NCI-H1105 (cell line): ENCODE measurements around the gene FAM120B.
"Not testable (repeated sequence)": the region's sequence is repeated elsewhere in the genome, so short reads cannot be mapped to it uniquely, and the experiment has no call there.

ENCODE experiments used
- DNase-seq: peaks from one replicate; lab custom pipeline; 2025; lab: John Stamatoyannopoulos, UW

Gene FAM120B, protein sequence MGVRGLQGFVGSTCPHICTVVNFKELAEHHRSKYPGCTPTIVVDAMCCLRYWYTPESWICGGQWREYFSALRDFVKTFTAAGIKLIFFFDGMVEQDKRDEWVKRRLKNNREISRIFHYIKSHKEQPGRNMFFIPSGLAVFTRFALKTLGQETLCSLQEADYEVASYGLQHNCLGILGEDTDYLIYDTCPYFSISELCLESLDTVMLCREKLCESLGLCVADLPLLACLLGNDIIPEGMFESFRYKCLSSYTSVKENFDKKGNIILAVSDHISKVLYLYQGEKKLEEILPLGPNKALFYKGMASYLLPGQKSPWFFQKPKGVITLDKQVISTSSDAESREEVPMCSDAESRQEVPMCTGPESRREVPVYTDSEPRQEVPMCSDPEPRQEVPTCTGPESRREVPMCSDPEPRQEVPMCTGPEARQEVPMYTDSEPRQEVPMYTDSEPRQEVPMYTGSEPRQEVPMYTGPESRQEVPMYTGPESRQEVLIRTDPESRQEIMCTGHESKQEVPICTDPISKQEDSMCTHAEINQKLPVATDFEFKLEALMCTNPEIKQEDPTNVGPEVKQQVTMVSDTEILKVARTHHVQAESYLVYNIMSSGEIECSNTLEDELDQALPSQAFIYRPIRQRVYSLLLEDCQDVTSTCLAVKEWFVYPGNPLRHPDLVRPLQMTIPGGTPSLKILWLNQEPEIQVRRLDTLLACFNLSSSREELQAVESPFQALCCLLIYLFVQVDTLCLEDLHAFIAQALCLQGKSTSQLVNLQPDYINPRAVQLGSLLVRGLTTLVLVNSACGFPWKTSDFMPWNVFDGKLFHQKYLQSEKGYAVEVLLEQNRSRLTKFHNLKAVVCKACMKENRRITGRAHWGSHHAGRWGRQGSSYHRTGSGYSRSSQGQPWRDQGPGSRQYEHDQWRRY

DNA sequence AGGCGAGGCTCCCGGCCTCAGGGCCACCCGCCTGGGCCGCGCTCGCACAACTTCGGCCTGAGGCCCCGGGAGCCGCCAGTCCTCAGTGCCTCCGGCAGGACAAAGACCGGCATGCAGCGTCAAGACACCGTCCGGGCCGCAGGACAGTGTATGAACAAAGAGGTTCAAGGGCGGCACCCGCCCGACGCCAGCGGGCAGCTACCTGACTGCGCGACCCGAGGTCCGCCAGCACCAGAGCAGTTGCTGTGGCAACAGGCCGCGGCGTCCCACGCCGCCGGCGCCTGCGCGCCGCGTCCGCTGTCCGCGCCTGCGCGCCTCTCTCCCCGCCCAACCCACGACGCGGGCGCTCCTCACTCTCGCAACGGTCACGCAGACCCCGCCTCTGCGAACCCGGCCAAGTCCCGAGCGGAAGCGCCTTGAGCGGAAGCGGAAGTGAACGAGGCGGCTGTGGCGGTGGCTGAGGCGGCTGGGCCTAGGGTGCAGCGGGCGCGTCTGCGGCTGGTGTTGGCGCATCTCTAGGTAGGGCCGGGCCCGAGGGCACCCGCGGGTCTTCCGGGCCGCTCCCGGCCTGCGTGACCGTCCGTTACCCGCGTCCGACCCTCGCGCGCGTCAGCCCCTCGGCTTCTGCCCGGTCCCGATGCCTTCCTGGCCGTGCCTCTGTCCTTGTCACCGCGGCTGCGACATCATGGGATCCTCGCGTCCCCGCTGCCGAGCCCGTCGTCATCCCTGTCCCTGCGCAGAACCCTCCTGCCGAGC lies at the start of gene FAM120B:
Gene FAM120B (plus strand): TSS at position 435 of the 756 bp plus-strand sequence. CDS start 10,633 bp downstream, outside the sequence.
- peak; percentile 99 for DNase-seq

- DNase-seq, result no peak
Measured at GRCh38 chr6:170257376-170257775, 49.2 kb upstream of the FAM120B start.

DNA sequence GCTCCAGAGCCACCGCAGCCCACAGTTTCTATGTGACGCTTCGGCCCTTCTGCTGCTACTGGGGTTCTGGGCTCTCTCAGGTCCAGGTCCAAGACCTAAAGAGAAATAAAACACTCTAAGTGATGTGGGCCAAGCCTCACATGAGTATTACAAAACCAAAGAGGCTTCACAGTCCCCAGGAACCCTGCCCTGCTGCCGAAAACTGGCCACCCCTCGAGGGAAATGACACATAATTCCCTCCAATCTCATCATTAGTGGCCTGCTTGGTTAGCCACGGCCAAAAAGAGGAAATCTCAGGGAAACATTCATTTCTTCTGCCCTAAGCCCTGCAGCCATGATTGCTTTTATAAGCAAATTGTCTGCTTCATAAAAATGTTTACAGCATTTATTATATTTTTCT lies 48.2 kb upstream of the FAM120B start:
- no peak for DNase-seq

DNA sequence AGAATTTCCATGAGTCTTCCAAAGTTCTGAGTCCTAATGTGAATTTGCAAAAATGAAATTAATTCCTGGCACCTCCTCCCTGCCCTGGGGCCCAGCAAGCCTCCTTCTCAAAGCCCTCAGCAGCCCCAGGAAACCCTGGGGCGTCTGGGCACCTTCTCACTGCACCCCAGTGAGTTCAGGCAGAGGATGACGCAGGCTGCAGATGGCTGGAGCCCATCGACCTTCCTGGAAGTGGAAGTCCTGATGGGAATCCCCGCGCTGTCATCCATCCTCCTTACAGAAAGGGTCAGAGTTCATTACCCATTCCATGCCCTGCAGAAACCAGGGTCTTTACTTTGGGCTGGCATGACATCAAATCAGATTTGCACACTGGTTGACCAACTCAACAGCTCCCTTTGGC lies 47.3 kb upstream of the FAM120B start:
- DNase-seq, result no peak

DNA sequence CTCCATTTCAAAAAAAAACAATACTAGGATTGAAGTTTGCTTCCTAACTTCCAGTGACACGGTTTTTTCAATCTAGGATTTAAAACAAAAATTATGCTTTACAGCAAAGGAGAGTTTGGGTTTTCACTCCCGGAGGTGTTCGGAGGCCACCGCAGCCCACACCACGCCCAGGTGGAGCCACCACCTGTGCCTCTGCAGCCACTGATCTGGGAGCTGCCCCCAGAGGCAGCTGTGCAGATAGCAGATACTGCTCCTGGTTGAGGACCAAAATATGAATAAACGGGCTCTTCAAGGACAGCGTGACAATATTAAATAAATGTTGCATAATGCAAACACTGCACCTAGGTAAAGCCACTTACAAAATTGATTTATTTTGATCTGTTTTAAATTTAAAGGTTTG lies 45.9 kb upstream of the FAM120B start:
- DNase-seq, result no peak

DNA sequence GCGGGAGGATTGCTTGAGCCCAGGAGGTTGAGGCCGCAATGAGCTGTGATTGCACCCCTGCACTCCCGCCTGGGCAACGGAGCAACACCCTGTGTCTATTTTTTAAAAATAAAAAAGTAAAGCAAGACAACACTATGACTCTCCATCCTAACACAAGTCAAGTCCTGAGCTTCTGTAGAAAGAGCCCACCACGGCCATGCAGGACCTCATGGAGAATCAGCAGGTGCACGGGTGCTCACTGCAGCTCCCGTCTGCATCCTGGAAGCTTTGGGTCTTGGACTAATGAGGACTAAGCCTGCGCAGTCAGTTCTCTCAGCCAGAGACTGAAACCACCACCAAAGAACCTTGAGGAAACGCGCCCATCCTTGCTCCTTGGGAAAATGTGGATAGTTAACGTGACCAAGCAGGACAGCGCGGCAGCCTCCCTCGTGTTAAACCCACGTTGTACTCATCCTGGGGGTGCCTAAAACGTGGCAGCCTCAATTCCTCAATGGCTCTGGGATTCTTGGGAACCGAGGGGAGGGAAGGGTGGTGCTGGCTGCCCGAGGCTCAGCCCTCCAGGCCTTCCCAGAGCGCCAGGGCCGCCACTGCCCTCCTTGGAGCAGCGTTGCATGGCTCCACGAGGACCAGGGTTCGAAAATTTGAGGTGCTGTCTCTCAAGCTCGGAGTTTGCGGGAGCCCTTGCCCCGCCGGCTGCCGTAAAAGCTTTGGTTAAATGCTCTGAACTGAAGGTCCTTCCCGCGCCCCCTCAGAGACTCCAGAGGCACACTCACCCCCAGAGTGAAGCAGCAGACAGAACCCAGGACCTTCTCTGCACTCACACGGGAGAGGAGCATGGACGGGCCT lies 44.7 kb upstream of the FAM120B start:
- DNase-seq, result no peak

GRCh38 chr6:170262489-170263088 lies 44.0 kb upstream of the FAM120B start:
- DNase-seq, result no peak

DNA sequence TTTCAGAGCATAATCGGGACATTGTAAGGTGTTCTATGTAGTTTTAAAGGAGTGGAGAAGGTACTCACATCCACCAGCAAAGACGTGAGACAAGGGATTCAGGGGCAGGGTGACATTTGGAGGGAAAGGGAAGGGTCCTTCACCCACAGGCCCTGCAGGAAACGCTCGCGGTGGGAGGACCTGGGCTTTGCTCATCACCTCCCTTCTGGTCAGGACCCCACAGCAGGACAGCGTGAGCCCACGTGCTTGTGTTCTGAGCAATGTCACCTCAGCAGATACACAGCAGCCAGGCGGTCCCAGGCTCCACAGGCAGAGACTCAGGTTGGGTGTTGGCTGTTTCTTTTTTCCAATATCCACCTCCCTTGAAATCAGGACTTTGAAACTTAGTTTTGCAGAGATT lies 43.1 kb upstream of the FAM120B start:
- no peak for DNase-seq

GRCh38 chr6:170264086-170264485 lies 42.5 kb upstream of the FAM120B start:
- DNase-seq, result no peak

DNA sequence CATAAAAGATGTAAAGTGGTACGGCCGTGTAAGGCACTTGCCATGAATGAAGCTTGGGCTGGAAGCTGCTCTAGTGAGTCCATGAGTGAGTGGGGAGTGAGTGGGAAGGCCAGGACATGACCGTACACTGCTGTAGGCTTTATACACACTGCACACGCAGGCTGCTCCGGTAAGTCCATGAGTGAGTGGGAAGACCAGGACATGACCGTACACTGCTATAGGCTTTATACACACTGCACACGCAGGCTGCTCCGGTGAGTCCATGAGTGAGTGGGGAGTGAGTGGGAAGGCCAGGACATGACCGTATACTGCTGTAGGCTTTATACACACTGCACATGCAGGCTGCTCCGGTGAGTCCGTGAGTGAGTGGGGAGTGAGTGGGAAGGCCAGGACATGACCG lies 41.9 kb upstream of the FAM120B start:
- DNase-seq, result not testable (repeated sequence)

DNA sequence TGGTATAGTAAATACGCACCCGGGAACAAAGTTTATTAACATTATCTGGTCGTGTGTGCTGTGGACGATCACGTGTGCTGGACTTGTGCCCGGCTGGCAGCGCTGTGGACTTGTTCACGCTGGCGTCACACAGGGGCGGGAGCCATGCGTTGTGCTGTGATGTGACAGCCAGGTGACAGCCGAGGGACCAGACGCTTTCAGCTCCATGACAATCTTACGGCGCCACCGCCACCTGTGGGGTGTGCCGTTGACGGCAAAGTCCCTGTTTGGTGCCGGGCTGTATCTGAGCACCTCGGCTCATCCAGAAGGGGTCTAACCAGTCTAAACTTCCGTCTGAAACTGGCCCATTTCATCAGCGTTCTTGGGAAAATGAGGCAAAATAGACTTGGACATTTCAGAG lies 40.9 kb upstream of the FAM120B start:
- DNase-seq, result peak; percentile 67

- no peak for DNase-seq
Measured at GRCh38 chr6:170266061-170266825, 40.3 kb upstream of the FAM120B start.

DNA sequence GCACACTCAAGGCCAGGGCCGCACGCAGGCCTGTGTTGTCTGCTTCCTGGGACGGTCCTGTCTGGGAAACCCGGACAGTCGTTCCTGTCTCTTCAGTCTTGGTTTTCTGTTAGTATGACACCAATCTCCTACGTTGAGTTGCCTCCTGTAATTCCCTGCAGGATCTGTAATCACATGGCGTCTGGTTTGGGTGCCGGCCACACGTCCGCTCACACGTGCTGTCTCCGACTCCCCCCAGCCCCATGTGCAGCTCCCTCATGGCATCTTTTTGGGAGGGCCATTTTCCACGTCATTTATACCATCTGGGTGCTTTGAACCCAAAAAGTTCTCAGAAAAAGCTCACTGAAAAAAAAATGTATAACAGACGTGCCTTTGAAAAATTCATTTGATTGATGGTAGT lies 38.9 kb upstream of the FAM120B start:
- no peak for DNase-seq

DNA sequence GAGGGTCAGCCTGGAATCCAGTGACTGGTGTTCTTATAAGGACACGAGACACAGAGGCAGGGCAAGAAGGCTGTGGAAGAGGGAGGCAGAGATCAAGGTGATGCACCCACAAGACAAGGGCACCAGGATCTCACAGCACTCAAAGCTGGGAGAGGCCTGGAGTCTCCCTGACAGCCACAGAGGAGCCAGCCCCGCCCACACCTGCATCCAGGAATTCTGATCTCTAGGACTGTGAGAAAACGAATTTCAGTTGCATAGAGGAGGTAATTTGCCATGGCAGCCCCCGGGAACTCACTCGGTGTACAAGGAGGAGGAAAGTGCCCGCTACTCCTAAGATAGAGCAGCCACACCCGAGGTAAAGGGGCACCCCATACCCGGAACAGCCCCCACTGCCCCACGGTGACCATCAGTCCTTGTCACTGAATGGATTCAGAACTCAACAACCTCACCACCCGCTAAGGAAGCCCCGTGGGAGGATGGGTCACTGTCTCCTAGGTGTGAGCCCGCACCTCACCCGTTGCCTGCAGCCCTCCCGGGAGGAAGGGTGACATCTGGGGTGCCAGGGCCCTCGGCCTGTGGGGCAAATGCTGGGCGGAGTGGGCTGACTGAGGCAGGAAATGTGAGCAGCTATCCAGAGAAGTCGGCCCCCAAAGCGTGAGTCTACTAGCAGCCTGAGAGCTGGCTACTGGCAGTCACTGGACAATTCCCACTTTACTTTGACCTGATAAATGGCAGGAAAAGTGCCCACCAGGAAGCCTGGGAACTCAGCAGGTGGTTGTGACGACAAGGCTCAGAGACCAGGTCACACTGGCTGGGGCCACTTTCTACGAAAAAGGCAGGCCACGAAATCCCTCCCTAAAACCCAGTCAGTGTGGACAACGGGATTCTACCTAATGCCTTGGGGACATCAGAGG lies 38.1 kb upstream of the FAM120B start:
- no peak for DNase-seq

GRCh38 chr6:170269151-170269845 lies 37.3 kb upstream of the FAM120B start:
- peak; percentile 80 for DNase-seq

DNA sequence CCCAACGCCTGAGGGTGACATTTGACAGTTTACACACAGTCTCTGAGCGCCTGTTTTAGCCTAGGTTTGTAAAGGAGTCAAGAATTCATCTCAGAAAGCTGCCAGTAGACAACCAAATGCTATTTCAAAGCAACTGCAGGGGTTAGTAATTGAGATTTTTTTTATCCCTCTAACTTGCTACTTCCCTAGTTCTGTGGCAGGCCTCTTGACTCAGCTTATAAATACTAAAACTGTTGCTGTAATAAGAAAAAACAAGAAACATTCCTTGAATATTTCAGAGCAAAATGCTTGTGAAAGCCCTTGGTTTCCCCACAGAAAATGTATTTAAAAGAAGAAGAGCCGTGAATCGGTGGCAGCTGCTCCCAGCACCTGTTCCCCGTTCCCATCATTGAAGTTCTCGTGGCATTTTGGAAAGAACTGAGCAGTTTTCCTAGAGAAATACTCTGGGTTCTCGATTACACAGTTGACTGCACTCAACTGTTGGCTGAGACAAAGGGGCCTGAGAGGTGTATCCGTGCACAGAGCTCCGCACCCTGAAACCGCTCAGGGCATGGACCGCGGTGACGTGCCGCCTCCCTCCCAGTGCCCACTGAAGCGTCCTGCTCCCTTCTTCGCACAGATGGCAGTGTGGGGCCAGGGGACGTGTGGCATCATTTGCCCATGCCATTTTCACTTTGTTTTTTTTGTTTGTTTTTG lies 36.6 kb upstream of the FAM120B start:
- DNase-seq, result no peak

GRCh38 chr6:170270984-170271593 lies 35.5 kb upstream of the FAM120B start:
- no peak for DNase-seq
